Measurements from ENCODE around the gene GALNT18.

- peak; percentile 80 for TF ChIP-seq CTCF (IDR thresholded peaks at IDR 0.05; ENCODE audit: insufficient read depth, low read length)
- no peak for TF ChIP-seq POLR2AphosphoS5 (IDR thresholded peaks at IDR 0.05; ENCODE audit: low read depth)
- no peak for TF ChIP-seq SPI1 (IDR thresholded peaks at IDR 0.05; ENCODE audit: borderline replicate concordance, low read depth)
- TF ChIP-seq GABPA (IDR thresholded peaks at IDR 0.05; ENCODE audit: low read depth) = no peak
- TF ChIP-seq REST (IDR thresholded peaks at IDR 0.05; ENCODE audit: insufficient replicate concordance, low read depth) = no peak
Observed at GRCh38 chr11:11265994-11266606, 355.7 kb downstream of the GALNT18 start.
